Stimulated activated CD4-positive, alpha-beta T cell treated with anti-CD3 and anti-CD28 coated beads, Interleukin-12 subunit alpha, Interleukin-12 subunit beta, amount 100 ng/mL, for 24 hours (primary cell): ENCODE measurements around the gene BCR.
"Not testable (repeated sequence)": the region's sequence is repeated elsewhere in the genome, so short reads cannot be mapped to it uniquely, and the experiment has no call there.

Experiments
- DNase-seq, 2 experiments: peaks; one replicate each; pipeline ENCODE4 v3.0.0-alpha.2; 2020; ENCODE audit warnings: low read depth in 2 of 2

Gene BCR

GRCh38 chr22:23289851-23290724 is 109.8 kb downstream of the BCR start:
- peak; percentile 21 to 54 for DNase-seq

GRCh38 chr22:23291806-23292452 is 111.6 kb downstream of the BCR start:
- DNase-seq = no peak

- no peak for DNase-seq
Measured at GRCh38 chr22:23292453-23293350, 112.4 kb downstream of the BCR start.

DNA sequence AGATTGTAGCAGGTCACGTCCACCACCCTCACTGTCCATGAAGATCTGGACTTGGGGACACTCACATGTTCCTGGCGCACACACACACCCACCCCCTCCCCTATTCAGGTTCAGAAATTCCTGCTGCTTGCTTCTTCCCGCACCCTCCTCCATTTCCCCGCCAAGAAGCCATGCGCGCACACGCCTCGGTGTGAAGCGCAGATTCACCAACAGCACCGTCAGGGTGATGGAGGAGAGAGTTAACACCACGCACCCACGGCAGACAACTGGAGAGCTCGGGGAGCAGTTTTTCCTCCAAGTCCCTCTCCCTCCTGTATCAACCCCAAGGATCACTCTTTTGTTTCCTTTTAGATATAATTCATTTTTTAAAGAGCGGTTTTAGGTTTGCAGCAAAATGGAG is 113.4 kb downstream of the BCR start:
- no peak for DNase-seq

DNA sequence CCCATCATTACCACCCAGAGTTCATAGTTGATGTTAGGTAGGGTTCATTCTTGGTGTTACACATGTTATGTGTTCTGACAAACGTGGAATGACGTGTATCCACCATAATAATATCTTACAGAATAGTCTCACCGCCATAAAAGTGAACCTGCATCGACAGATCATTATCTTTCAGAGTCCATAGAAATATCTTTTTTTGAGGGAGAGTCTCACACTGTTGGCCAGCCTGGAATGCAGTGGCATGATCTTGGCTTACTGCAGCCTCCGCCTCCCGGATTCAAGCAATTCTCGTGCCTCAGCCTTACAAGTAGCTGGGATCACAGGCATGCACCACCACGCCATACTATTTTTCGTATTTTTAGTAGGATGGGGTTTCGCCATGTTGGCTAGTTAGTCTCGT is 113.9 kb downstream of the BCR start:
- no peak for DNase-seq

DNA sequence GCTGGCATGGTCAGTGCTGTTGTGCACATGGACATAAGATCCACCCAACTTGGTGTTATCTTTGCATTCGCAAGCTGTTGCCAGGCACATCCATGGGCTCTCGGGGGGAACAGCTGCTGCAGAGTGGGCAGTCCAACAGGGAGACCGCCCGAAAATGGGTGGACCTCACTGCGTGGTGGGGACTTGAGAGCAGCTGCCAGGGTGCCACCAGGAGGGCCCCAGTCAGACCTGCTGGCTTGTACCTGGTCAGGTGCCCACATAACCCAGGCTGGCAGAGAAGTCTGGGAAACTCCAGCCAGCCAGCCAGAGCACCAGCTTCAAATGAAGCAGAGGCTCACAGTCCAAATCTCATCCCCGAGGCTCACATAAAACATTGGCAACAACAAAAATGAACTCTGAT is 120.2 kb downstream of the BCR start:
- no peak for DNase-seq

DNA sequence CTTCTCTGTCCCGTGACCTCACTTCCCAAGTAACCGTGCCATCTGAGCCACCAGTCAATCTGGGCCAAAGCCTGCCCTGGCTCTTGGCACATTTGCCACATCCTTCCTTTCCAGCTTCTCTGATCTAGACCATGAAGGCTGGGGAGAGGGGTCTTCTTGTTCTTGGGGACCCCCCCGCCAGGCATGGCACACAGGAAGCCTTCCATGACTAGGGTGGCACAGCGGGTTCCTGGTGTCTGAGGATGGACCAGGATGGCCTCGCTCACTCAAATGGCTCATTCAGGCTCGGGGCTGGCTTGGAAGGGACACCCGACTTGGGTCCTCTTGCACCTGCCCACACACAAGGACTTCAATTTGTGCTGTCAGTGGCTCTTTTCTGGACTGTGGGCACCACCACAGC is 121.3 kb downstream of the BCR start:
- no peak for DNase-seq

GRCh38 chr22:23302171-23303002 is 122.1 kb downstream of the BCR start:
- no peak for DNase-seq

GRCh38 chr22:23305321-23305910 is 125.1 kb downstream of the BCR start:
- no peak for DNase-seq

- DNase-seq = no peak
Measured at GRCh38 chr22:23305922-23306374, 125.6 kb downstream of the BCR start.

DNA sequence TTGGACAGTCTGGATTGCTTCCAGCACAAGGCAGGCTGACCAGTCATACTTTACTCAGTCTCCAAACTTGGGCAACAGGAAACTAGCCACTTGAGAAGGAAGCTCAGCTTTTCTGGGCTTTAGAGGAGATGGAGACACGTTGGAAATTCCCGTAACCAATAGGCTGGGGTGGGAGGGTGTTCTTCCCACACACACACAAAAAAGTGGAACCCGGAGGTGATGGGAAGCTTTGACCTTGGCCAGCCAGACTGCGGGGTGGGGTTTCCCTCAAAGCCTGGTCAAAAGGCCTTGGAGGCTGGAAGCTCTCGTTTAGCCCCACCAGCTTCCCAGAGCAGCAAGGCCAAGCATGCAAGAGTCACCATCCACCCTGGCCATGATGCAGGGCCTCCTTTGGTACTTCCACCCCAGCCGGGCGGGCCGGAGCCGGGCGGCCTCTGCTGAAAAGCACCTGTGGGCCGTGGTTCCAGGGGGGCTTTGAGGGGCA is 126.2 kb downstream of the BCR start:
- no peak for DNase-seq

DNA sequence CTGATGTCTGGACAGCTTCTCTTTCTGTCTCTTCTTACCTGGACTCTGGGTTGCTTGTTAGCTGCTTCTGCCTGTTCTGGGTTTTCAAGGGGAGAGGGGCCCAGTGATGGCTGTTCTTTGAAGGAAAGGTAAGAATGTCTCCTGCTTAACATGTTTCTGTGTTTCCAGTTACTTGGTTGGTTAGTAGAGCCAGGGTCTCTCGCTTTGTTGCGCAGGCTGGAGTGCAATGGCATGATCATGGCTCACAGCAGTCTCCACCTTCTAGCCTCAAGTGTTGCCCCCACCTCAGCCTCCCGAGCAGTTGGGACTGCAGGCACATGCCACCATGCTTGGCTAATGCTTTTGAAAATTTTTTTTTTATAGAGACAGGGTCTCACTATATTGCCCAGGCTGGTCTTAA is 126.6 kb downstream of the BCR start:
- no peak for DNase-seq

- not testable (repeated sequence) for DNase-seq
Measured at GRCh38 chr22:23307511-23307910, 127.2 kb downstream of the BCR start.

DNA sequence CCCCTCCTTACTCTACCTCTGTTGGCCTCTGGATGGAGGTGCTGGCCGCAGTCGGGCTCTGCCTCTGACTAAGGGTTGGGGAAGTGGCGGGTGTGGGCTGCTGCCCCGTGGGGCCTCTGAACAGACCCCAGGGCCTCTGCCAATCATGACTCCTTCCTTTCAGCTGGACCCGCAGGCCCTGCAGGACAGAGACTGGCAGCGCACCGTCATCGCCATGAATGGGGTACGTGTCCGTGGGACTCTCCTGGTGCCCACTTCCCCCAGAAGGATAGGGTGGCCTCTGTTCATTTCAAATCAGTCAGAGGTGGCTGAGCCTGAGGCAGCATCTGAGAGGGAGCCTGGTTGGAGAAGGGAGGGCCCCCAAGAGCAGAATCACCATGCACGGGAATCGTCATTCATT is 129.0 kb downstream of the BCR start:
- DNase-seq = not testable (repeated sequence)

- not testable (repeated sequence) for DNase-seq
Measured at GRCh38 chr22:23310443-23311097, 130.3 kb downstream of the BCR start.

DNA sequence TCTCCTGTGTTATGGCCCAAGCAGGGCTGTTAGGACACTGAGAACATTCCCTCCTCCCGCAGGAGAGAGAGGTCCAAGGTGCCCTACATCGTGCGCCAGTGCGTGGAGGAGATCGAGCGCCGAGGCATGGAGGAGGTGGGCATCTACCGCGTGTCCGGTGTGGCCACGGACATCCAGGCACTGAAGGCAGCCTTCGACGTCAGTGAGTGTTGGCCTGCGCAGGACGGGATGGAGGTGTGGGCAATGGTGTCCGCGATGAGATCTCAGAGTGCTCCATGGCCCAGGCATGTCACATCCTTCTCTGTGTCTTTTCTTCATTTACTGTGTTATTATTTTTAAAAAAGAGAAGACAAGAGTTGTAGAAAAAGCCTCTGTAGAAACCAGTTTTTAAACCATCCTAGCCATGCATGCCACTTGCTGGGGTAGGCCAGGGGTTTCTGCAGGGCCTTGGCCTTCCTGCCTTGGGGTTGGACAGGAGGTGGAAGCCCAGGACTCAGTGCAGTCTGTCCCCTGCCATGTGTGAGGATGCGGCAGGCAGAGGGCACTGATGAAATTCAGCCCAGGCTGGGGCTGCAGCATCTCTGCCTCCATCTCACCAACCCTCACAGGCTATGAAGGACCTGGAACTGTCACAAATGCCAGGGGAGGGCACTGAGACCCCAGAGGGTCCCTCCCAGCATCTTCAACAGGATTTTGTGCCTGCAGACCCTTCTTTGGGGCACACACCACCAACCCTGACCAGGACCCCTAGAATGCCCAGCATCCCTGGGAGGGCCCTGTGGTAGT is 131.5 kb downstream of the BCR start:
- DNase-seq = not testable (repeated sequence)

DNA sequence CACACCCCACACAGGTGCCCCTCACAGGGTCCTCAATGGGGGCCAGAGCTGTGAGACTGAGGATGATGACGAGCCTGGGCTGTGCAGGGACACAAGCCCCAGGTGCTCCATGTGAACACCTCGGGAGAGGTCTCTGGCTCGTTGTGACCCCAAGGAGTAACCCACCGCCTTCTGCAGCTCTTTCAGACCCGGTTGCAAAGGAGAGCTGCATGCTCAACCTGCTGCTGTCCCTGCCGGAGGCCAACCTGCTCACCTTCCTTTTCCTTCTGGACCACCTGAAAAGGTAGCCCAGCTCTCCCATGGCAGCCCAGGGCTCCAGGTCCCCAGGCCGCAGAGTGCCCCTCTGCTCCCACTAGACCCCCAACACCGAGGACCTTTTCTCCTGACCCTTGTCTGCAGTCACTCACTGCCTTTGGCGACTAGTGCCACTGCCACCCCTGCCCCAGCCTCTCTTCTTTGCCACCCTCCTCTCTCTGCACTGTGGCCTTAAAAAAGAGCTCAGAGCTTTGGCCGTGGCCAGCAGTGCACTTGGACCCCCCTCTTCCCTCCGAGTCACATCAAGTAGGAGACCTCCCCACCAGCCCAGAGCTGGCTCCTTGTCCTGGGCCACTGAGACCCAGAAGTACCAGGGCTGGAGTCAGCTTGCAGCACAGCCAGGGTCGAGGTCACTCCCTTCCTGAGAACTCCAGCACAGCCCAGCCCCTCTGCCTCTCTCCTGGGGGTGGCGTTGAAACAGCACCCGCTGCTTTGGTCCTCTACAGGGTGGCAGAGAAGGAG is 133.7 kb downstream of the BCR start:
- DNase-seq = no peak

- peak; percentile 14 to 41 for DNase-seq
Measured at GRCh38 chr22:23315341-23315917, 135.1 kb downstream of the BCR start.
